H1 (cell line): ENCODE measurements around the gene ELMO2. TPM values are rescaled to one million over a fixed set of nuclear protein-coding genes. Genes with fewer than 3 reads are reported as not detected.

Experiments
- CTCF ChIA-PET: fragments of 300-600 bp; sonication (Branson Sonifier 250); formaldehyde crosslinking; loops from one replicate; lab custom pipeline; 2021; ENCODE audit not compliant: partially characterized antibody; lab: Charles Lee
- POLR2A ChIA-PET: fragments of 300-600 bp; sonication (Branson Sonifier 250); formaldehyde crosslinking; loops from one replicate; lab custom pipeline; 2021; ENCODE audit warnings: inconsistent platforms; ENCODE audit not compliant: partially characterized antibody; lab: Charles Lee
- DNase-seq, 2 experiments: peaks; one replicate each; pipeline versions ENCODE4 v3.0.0 to v3.0.0-alpha.2; 2010 to 2022; ENCODE audit warnings: low spot score in 2 of 2, low read depth in 1 of 2, mixed read lengths in 1 of 2
- FAIRE-seq: peaks from 2 replicates; lab custom pipeline; 2011; peaks lifted over from hg19 to GRCh38; lab: Jason Lieb, UNC
- H2AFZ ChIP-seq: 2 replicates; pipeline ENCODE4 v1.8.1; 2012; ENCODE audit warnings: low read length, inconsistent platforms
- H2AK5ac ChIP-seq: 2 replicates; pipeline ENCODE4 v1.6.1; 2013; ENCODE audit warnings: low read depth, low read length
- H2BK120ac ChIP-seq: replicated peaks from 2 replicates; pipeline ENCODE3; 2013; ENCODE audit warnings: low read depth, low read length, inconsistent platforms
- H2BK12ac ChIP-seq: 2 replicates; pipeline ENCODE4 v1.6.1; 2013; ENCODE audit warnings: low read depth, low read length
- H2BK15ac ChIP-seq: 2 replicates; pipeline ENCODE4 v1.6.1; 2013; ENCODE audit warnings: low read length
- H2BK20ac ChIP-seq: 2 replicates; pipeline ENCODE4 v1.6.1; 2013; ENCODE audit warnings: low read length
- H2BK5ac ChIP-seq: 2 replicates; pipeline ENCODE4 v1.6.1; 2013; ENCODE audit warnings: low read depth, low read length
- H3K14ac ChIP-seq: 2 replicates; pipeline ENCODE4 v1.6.1; 2013; ENCODE audit warnings: inconsistent platforms; ENCODE audit not compliant: insufficient read length
- H3K18ac ChIP-seq: 2 replicates; pipeline ENCODE4 v1.6.1; 2013; ENCODE audit warnings: low read length; ENCODE audit errors: extremely low read depth
- H3K23ac ChIP-seq: 2 replicates; pipeline ENCODE4 v1.6.1; 2013; ENCODE audit warnings: inconsistent platforms; ENCODE audit not compliant: insufficient read length
- H3K23me2 ChIP-seq: 2 replicates; pipeline ENCODE4 v1.6.1; 2013; ENCODE audit warnings: low read depth, low read length
- H3K27ac ChIP-seq: 2 replicates; pipeline ENCODE4 v1.6.1; 2011; ENCODE audit warnings: low read depth, low read length, inconsistent platforms
- H3K27me3 ChIP-seq, 4 experiments: replicated peaks in 1 of 4; 1 replicate in 1 of 4; 2 replicates in 3 of 4; pipeline versions ENCODE4 v1.6.1 to v1.8.1; 2011 to 2013; ENCODE audit warnings: low read length in 3 of 4, mild to moderate bottlenecking in 3 of 4, inconsistent platforms in 2 of 4, mixed read lengths in 2 of 4, moderate library complexity in 1 of 4; ENCODE audit not compliant: control insufficient read depth in 3 of 4, insufficient read depth in 3 of 4; ENCODE audit errors: extremely low read depth in 1 of 4
- H3K36me3 ChIP-seq, 4 experiments: 2 replicates each; pipeline versions ENCODE4 v1.6.1 to v1.8.1; 2011 to 2013; ENCODE audit warnings: mild to moderate bottlenecking in 4 of 4, low read length in 3 of 4, moderate library complexity in 2 of 4, control low read depth in 1 of 4, inconsistent platforms in 1 of 4; ENCODE audit not compliant: insufficient read depth in 4 of 4, control insufficient read depth in 2 of 4
- H3K4ac ChIP-seq: replicated peaks from 2 replicates; pipeline ENCODE3; 2013; ENCODE audit warnings: low read length, low read depth, mixed read lengths, inconsistent platforms; ENCODE audit not compliant: insufficient read length
- H3K4me1 ChIP-seq, 4 experiments: replicated peaks in 1 of 4; 1 replicate in 1 of 4; 2 replicates in 3 of 4; pipeline versions ENCODE4 v1.6.1 to v1.8.1; 2011 to 2013; ENCODE audit warnings: low read length in 3 of 4, inconsistent platforms in 2 of 4, mixed read lengths in 1 of 4; ENCODE audit not compliant: insufficient read depth in 4 of 4, control insufficient read depth in 3 of 4
- H3K4me2 ChIP-seq, 2 experiments: 2 replicates each; pipeline versions ENCODE4 v1.6.1 to v1.8.1; 2011 to 2013; ENCODE audit warnings: low read depth in 2 of 2, low read length in 2 of 2, control low read depth in 1 of 2, inconsistent platforms in 1 of 2, mild to moderate bottlenecking in 1 of 2; ENCODE audit not compliant: insufficient read depth in 1 of 2
- H3K4me3 ChIP-seq, 4 experiments: fragments of 200-600, 300-600 bp in 1 of 4; sonication (generic), shearing (Covaris generic), sonication (Bioruptor Twin) in 1 of 4; 2 replicates each; pipeline versions ENCODE4 v1.5.1 to v1.8.1; 2011 to 2016; ENCODE audit warnings: low read length in 4 of 4, low read depth in 3 of 4, control low read depth in 2 of 4, inconsistent platforms in 2 of 4, mild to moderate bottlenecking in 2 of 4, mixed read lengths in 1 of 4, moderate library complexity in 1 of 4; ENCODE audit not compliant: insufficient read depth in 2 of 4; ENCODE audit errors: extremely low read depth in 1 of 4
- H3K56ac ChIP-seq: replicated peaks from 2 replicates; pipeline ENCODE3; 2013; ENCODE audit warnings: low read depth, mild to moderate bottlenecking, mixed read lengths, low read length, inconsistent platforms; ENCODE audit not compliant: insufficient read length
- H3K79me1 ChIP-seq: 2 replicates; pipeline ENCODE4 v1.6.1; 2013; ENCODE audit warnings: low read depth, low read length, control low read depth
- H3K79me2 ChIP-seq, 2 experiments: 2 replicates each; pipeline versions ENCODE4 v1.6.1 to v1.8.1; 2012 to 2013; ENCODE audit warnings: low read length in 2 of 2, mild to moderate bottlenecking in 2 of 2, inconsistent platforms in 1 of 2; ENCODE audit not compliant: insufficient read depth in 2 of 2, control insufficient read depth in 1 of 2
- H3K9ac ChIP-seq, 4 experiments: replicated peaks in 1 of 4; 1 replicate in 1 of 4; 2 replicates in 3 of 4; pipeline versions ENCODE4 v1.6.1 to v1.8.1; 2011 to 2013; ENCODE audit warnings: low read depth in 3 of 4, low read length in 3 of 4, control low read depth in 2 of 4, mild to moderate bottlenecking in 2 of 4, moderate library complexity in 2 of 4, inconsistent platforms in 1 of 4; ENCODE audit errors: extremely low read depth in 1 of 4
- H3K9me3 ChIP-seq, 2 experiments: 2 replicates each; pipeline versions ENCODE4 v1.6.1 to v1.8.1; 2012 to 2013; ENCODE audit warnings: mild to moderate bottlenecking in 2 of 2, moderate library complexity in 2 of 2, control low read depth in 1 of 2, inconsistent platforms in 1 of 2, low read depth in 1 of 2, low read length in 1 of 2, mixed read lengths in 1 of 2; ENCODE audit not compliant: insufficient read depth in 2 of 2
- H4K20me1 ChIP-seq, 2 experiments: replicated peaks in 1 of 2; 2 replicates each; pipeline versions ENCODE3 to v1.8.1; 2011 to 2013; ENCODE audit warnings: inconsistent platforms in 2 of 2, low read length in 2 of 2, mild to moderate bottlenecking in 1 of 2; ENCODE audit not compliant: insufficient read depth in 2 of 2, control insufficient read depth in 1 of 2
- H4K5ac ChIP-seq: 2 replicates; pipeline ENCODE4 v1.6.1; 2013; ENCODE audit warnings: low read length, low read depth, mixed read lengths, inconsistent platforms; ENCODE audit not compliant: insufficient read length
- H4K8ac ChIP-seq: 2 replicates; pipeline ENCODE4 v1.8.0; 2013; ENCODE audit warnings: mild to moderate bottlenecking, moderate library complexity, low read length, inconsistent platforms; ENCODE audit not compliant: insufficient read depth; ENCODE audit errors: extremely low read depth
- H4K91ac ChIP-seq: replicated peaks from 2 replicates; pipeline ENCODE3; 2013; ENCODE audit warnings: low read length, mixed read lengths, inconsistent platforms; ENCODE audit not compliant: insufficient read length
- CBX8 ChIP-seq: fragments of 300-800, 300-1000 bp; sonication (generic); IDR thresholded peaks from 2 replicates; pipeline ENCODE4 v1.7.1; 2016; ENCODE audit warnings: low read depth, low read length, borderline replicate concordance
- FOSL1 ChIP-seq: IDR thresholded peaks from 2 replicates; pipeline ENCODE4 v1.6.1; 2011; ENCODE audit warnings: mild to moderate bottlenecking, low read depth, low read length, moderate library complexity; ENCODE audit not compliant: insufficient read depth
- JUND ChIP-seq: IDR thresholded peaks from 2 replicates; pipeline ENCODE4 v1.6.1; 2011; ENCODE audit warnings: mild to moderate bottlenecking, improper control_type of control experiment, low read length
- KDM5A ChIP-seq: fragments of 200-600 bp; IDR thresholded peaks from 2 replicates; pipeline ENCODE4 v1.7.1; 2012; ENCODE audit warnings: mild to moderate bottlenecking, low read length, inconsistent platforms, mixed read lengths
- RNF2 ChIP-seq: fragments of 200-900, 300-1000 bp; sonication (generic); IDR thresholded peaks from 2 replicates; pipeline ENCODE4 v1.7.1; 2016; ENCODE audit warnings: borderline replicate concordance, low read depth, mild to moderate bottlenecking, antibody characterized with exemption, low read length; ENCODE audit not compliant: poor library complexity, severe bottlenecking; ENCODE audit errors: missing control alignments
- SIX5 ChIP-seq: IDR thresholded peaks from 2 replicates; pipeline ENCODE4 v1.6.1; 2011; ENCODE audit warnings: mild to moderate bottlenecking, low read depth, low read length
- SP1 ChIP-seq: IDR thresholded peaks from 2 replicates; pipeline ENCODE4 v1.6.1; 2011; ENCODE audit warnings: low read depth, low read length
- WGBS, 2 experiments: shearing (Covaris generic) in 1 of 2; methylation state at CpG; one replicate each; pipeline versions ENCODE4 v1.1.6 to v1.1.7; 2013 to 2015; ENCODE audit warnings: low lambda C conversion rate in 2 of 2, mixed read lengths in 2 of 2, inconsistent platforms in 1 of 2, low coverage in 1 of 2, missing lambda C conversion rate in 1 of 2; ENCODE audit not compliant: insufficient replicate concordance in 2 of 2, insufficient coverage in 1 of 2, insufficient read length in 1 of 2; ENCODE audit errors: extremely low coverage in 1 of 2, missing lambda C conversion rate in 1 of 2; 5-methylcytosine and 5-hydroxymethylcytosine counted together
- polyA plus RNA-seq, 7 experiments: library from polyadenylated mRNA; depleted of rRNA in 3 of 7; stranded (reverse) in 5 of 7; unstranded in 2 of 7; fragments of >200 nt in 5 of 7; fragments of 200-250 nt in 2 of 7; gene quantifications; 1 replicate in 5 of 7; 2 replicates in 1 of 7; 4 replicates in 1 of 7; pipeline versions ENCODE4 v1.2.1 to v1.2.3, GENCODE V29; 2011 to 2013; ENCODE audit warnings: missing spikeins in 2 of 7, mixed read lengths in 2 of 7
- total RNA-seq: library from RNA; stranded (reverse); fragmentation: NEBNext Ultra II Directional; extraction: Animal tissue kit (Norgen Biotek cat#: 25700); gene quantifications from 2 replicates; pipeline ENCODE4 v1.2.1, GENCODE V29; 2021
- TF ChIP-seq, protein P1 (sequence below): IDR thresholded peaks from 2 replicates; pipeline ENCODE4 v1.6.1; 2011; ENCODE audit warnings: low read length, improper control_type of control experiment

ELMO2 gene
- total and polyA plus RNA-seq, 2 of the 8 experiments (the other 6 are each of a cell fraction or from before 2014, with no cell fraction given), result 34.3 to 39.7 TPM

- Histone ChIP-seq H3K36me3 (peaks cover 3 to 8% (median 4%) of the 10 kb centered on the region in 4 experiments; a peak in 7 of 8 replicates), H4K20me1 (peaks cover 8 to 24% of the 10 kb centered on the region in 2 experiments), H2BK5ac (no peak overlapping the region), H4K8ac (no peak overlapping the region; the same call in 1 of the 2 replicates), H2BK15ac (no peak overlapping the region), H3K23me2 (peaks cover 5% of the 10 kb centered on the region; the same call in 1 of the 2 replicates), H4K91ac (no peak overlapping the region), H2AK5ac (no peak overlapping the region), H3K79me2 (peaks cover 0 to 13% of the 10 kb centered on the region in 2 experiments; a peak in 2 of 4 replicates), H3K4ac (no peak overlapping the region), H2BK20ac (no peak overlapping the region), H3K9ac (no peak overlapping the region), H2BK12ac (no peak overlapping the region), H3K4me1 (peaks cover 0 to 4% (median 0%) of the 10 kb centered on the region in 4 experiments; a peak in 2 of 7 replicates), H3K18ac (no peak overlapping the region), H2AFZ (no peak overlapping the region), H3K56ac (no peak overlapping the region), H3K23ac (no peak overlapping the region), H3K14ac (no peak overlapping the region), H3K27me3 (no peaks in the 10 kb centered on the region), H3K79me1 (peaks cover 8% of the 10 kb centered on the region; the same call in 1 of the 2 replicates), H2BK120ac (no peak overlapping the region), H3K4me2 (no peak overlapping the region), H3K27ac (no peak overlapping the region), H4K5ac (no peak overlapping the region), H3K9me3 (no peaks in the 10 kb centered on the region), H3K4me3 (no peak overlapping the region)
- ChIA-PET POLR2A (interaction anchor here (0.9 to 1.3 kb wide), 5 partner anchors 10 to 45 kb away, joined by 3 to 4 read pairs (median 3); no protein-coding TSS in a partner anchor), CTCF (interaction anchor here (0.7 to 5.5 kb wide), 6 partner anchors 10 to 231 kb away, joined by 3 to 29 read pairs (median 4); no protein-coding TSS in a partner anchor)
- FAIRE-seq, result no peak
- WGBS, 2 experiments, result 91% methylated on average over 10 of the region's 10 CpGs; no CpG with 5 or more reads in 1 of the 2 experiments
- DNase-seq, result no peak
- TF ChIP-seq FOSL1 (no peak), JUND (no peak), KDM5A (no peak), CBX8 (no peak), RNF2 (no peak), SIX5 (no peak), SP1 (no peak)
- TF ChIP-seq, protein P1, sequence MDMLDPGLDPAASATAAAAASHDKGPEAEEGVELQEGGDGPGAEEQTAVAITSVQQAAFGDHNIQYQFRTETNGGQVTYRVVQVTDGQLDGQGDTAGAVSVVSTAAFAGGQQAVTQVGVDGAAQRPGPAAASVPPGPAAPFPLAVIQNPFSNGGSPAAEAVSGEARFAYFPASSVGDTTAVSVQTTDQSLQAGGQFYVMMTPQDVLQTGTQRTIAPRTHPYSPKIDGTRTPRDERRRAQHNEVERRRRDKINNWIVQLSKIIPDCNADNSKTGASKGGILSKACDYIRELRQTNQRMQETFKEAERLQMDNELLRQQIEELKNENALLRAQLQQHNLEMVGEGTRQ, result no peak
Observed at GRCh38 chr20:46359233-46359751, 47.1 kb downstream of the ELMO2 start.
